Non-pigmented ciliary epithelial cell (primary cell): ENCODE data around the gene RSPH1.

ENCODE experiments used
- DNase-seq: peaks from one replicate; pipeline ENCODE4 v3.0.0-alpha.2; 2010; ENCODE audit warnings: low read depth

Gene RSPH1

DNA sequence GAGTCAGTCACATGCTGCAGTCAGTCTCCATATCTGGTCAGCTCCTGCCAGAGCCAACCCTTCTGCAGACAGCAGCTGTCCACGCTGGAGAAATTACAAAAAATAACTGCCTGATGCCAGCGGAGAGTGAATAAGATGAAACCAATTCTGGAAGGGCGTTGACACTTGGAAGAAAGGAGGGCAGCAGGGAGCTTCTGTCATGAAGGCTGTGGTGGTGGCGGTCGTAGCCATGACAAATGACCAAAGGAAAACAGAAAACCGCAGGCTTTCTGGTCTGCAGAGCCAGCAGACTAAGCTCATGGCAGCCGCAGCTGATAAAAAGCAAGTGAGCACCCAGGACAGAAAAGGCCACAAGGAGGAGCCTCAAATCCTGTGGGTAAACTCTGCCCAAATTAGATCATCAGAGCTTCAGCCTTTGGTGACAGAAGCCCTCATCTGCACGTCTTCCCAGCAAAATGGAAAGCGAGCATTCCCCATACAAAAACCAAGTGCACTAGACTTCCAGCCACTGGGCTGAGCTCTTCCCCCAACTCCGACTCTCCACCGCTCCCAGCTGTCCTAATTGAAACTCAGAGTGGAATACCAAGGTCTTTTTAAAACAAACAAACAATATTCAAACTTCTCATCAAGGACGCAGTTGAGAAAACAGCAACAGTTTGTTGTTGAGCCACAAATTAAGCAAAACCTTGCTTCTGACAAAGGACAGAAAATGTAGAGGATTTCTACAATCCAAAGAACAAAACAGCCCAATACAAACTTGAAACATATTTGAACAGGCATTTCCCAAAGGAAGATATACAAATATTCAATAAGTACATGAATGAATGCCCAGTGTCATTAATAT is 28.7 kb downstream of the RSPH1 start:
- no peak for DNase-seq

GRCh38 chr21:42466700-42467099 is 29.3 kb downstream of the RSPH1 start:
- no peak for DNase-seq

DNA sequence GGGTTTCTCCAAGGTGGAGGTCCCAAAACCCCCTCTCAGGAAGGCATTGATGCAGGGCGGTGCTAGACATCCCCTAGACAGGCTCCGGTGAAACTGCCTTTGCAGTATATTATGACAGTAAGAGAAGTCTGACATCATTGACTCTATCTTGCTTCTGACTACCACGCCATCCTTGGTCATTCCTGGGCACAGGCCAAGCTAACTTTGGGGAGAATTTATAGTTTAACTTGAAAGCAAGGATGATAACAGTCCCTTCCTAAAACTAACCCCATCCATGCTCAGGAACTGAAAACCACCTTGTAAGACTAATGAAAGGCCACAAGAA is 30.3 kb downstream of the RSPH1 start:
- DNase-seq: no peak

- DNase-seq: peak; percentile 32
These were observed 30.8 kb downstream of the RSPH1 start for GRCh38 chr21:42465008-42465802.

GRCh38 chr21:42463861-42464515 is 32.0 kb downstream of the RSPH1 start:
- DNase-seq: no peak

- no peak for DNase-seq
These were observed 33.8 kb downstream of the RSPH1 start for GRCh38 chr21:42461881-42462877.

- no peak for DNase-seq
These were observed 34.9 kb downstream of the RSPH1 start for GRCh38 chr21:42461185-42461520.

GRCh38 chr21:42460391-42461184 is 35.4 kb downstream of the RSPH1 start:
- no peak for DNase-seq

DNA sequence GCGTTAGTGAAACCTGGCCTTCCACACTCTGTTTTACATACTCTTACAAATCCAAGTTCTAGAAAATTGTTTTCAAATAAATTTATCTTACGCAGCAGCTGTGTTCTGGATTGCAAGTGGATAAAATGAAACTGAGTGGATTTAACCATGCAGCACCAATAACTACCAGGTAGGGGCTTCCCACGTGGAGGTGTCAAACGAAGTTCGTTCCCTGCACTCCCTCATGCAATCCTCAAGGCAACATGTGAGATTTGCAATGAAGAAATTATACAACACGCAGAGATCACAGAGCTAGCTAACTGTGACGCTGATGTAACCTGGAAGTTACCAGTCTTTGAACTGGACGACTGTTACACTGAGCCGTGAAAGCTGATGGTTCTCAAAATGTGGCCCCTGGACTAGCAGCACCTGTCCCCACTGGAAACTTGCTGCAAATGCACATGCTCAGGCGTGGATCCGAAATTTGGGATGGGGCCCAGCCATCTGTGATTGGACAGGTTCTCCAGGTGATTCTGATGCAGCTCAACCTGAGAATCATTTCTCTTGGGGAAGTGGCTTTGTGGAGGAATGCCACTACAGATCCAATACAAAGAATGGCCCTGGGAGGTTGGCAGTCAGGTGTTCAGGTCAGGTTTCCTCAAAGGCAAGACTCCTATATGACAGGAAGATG is 36.3 kb downstream of the RSPH1 start:
- DNase-seq: no peak

DNA sequence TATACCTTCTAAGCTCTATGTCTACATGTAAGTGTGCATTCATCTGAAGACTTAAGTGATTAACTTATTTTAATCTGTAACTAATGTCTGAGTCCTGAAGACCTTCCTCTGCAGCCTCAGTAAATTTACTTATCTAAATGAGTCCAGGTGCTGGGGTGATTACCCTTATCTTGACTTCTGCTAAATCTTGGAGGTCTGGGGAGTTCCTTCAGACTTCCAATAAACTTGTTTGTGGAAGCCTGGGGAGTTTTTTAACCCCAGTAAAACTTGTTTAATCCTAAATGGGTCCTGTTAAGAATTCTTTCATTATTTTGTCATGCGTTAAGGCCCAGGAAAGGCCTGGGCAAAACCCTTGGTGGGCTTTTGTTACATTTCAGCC is 37.0 kb downstream of the RSPH1 start:
- DNase-seq: no peak

- DNase-seq: no peak
These were observed 39.6 kb downstream of the RSPH1 start for GRCh38 chr21:42456457-42456856.

- no peak for DNase-seq
These were observed 40.1 kb downstream of the RSPH1 start for GRCh38 chr21:42455754-42456440.

GRCh38 chr21:42455196-42455595 is 40.8 kb downstream of the RSPH1 start:
- DNase-seq: no peak

- DNase-seq: no peak
These were observed 41.2 kb downstream of the RSPH1 start for GRCh38 chr21:42454786-42455185.

- DNase-seq: no peak
These were observed 41.9 kb downstream of the RSPH1 start for GRCh38 chr21:42453986-42454570.

- no peak for DNase-seq
These were observed 42.6 kb downstream of the RSPH1 start for GRCh38 chr21:42453224-42453985.

DNA sequence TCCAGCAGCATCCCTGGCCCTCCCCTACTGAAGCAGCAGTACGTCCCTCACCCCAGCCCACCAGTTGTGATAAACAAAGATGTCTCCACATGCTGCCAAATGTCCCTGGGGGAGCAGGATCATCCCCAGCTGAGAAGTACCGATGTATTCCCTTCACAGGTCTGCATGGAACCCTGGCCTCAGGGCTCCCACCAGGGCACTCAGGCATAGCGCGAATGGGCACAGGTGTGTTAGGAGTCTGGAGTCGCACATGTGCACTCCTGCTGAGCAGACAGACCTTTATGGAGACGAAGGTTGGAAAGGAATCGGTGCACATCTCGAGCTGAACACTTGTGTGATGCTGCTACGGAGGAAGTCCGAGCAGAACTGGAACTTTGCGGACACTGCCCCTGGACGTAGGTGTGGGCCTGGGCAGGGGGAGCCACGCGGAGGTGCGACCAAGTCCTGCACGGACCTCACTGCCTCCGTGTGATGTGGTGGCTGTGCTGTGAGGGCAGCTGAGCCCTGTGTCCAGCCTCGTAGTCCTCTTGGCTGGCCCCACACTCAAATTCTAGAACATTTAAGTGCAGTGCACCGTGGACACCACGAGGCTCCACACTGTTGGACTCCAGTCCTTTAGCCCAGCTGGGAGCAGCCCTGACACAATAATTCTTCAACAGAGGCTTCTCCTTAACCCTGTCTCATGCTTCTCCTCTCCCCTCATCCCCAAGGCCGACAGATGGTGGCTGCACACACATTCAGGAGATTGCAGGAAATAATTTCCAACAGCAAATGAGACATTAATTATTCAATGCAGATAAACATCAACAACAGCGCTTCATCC is 43.4 kb downstream of the RSPH1 start:
- no peak for DNase-seq

GRCh38 chr21:42451941-42452340 is 44.1 kb downstream of the RSPH1 start:
- DNase-seq: no peak
